Spleen (tissue), 11 donors: Measurements from ENCODE around the gene STARD13. TPM values are rescaled to one million over a fixed set of nuclear protein-coding genes. Genes with fewer than 3 reads are reported as not detected.
A peak's percentile ranks its signal among the peaks of the same experiment; 100 is the strongest.

Experiments
- DNase-seq: peaks from one replicate; pipeline ENCODE4 v3.0.0-alpha.2; 2020
- H3K27ac ChIP-seq, 8 donors: fragments of 200-600 bp; sonication (generic) in 7 of 8; 1 replicate in 4 of 8; 2 replicates in 4 of 8; pipeline versions ENCODE4 v1.5.0 to v1.8.0; 2016 to 2021; ENCODE audit warnings: inconsistent platforms in 4 of 8, mild to moderate bottlenecking in 4 of 8, moderate library complexity in 1 of 8
- H3K27me3 ChIP-seq, 7 donors: fragments of 200-600 bp; sonication (generic) in 6 of 7; replicated peaks in 1 of 7; 1 replicate in 4 of 7; 2 replicates in 3 of 7; pipeline versions ENCODE4 v1.5.0 to v1.8.0; 2016 to 2021; ENCODE audit warnings: inconsistent platforms in 3 of 7, mild to moderate bottlenecking in 1 of 7
- H3K36me3 ChIP-seq, 6 donors: fragments of 200-600 bp; sonication (generic) in 5 of 6; 1 replicate in 4 of 6; 2 replicates in 2 of 6; pipeline versions ENCODE4 v1.5.0 to v1.8.0; 2016 to 2021; ENCODE audit warnings: inconsistent platforms in 2 of 6
- H3K4me1 ChIP-seq, 6 donors: fragments of 200-600 bp; sonication (generic) in 5 of 6; 1 replicate in 3 of 6; 2 replicates in 3 of 6; pipeline versions ENCODE4 v1.5.0 to v1.8.0; 2016 to 2021; ENCODE audit warnings: inconsistent platforms in 3 of 6
- H3K4me3 ChIP-seq, 8 donors: fragments of 200-600 bp; sonication (generic) in 7 of 8; 1 replicate in 4 of 8; 2 replicates in 4 of 8; pipeline versions ENCODE4 v1.5.0 to v1.8.0; 2016 to 2021; ENCODE audit warnings: inconsistent platforms in 4 of 8, mild to moderate bottlenecking in 4 of 8, moderate library complexity in 2 of 8
- H3K9me3 ChIP-seq, 8 donors: fragments of 200-600 bp; sonication (generic) in 7 of 8; 1 replicate in 4 of 8; 2 replicates in 4 of 8; pipeline versions ENCODE4 v1.5.0 to v1.8.0; 2016 to 2021; ENCODE audit warnings: inconsistent platforms in 4 of 8
- CTCF ChIP-seq, 11 experiments: fragments of 200-600 bp in 7 of 11; fragments of 450-650 bp in 4 of 11; sonication (generic) in 4 of 11; IDR thresholded peaks in 8 of 11; conservative IDR thresholded peaks in 3 of 11; 1 replicate in 7 of 11; 2 replicates in 4 of 11; pipeline versions ENCODE4 v1.4.0 to v1.8.0; 2016 to 2021; ENCODE audit warnings: antibody characterized with exemption in 11 of 11, inconsistent platforms in 4 of 11, mild to moderate bottlenecking in 1 of 11
- POLR2A ChIP-seq, 3 donors: fragments of 450-650 bp; IDR thresholded peaks; one replicate each; pipeline ENCODE4 v1.5.1; 2017; ENCODE audit warnings: antibody characterized with exemption in 3 of 3, mild to moderate bottlenecking in 1 of 3
- POLR2AphosphoS5 ChIP-seq, 3 donors: sonication (generic); formaldehyde crosslinking; IDR thresholded peaks; one replicate each; pipeline ENCODE4 v1.5.1; 2017; ENCODE audit warnings: antibody characterized with exemption in 3 of 3
- WGBS, 5 donors: extraction: QIAGEN DNeasy Blood & Tissue Kit in 3 of 5; methylation state at CpG; one replicate each; pipeline versions ENCODE4 v1.1.5 to v1.1.7; 2013 to 2018; 5-methylcytosine and 5-hydroxymethylcytosine counted together
- intact Hi-C: fragments of 100-400 bp; cut with DNase I; formaldehyde crosslinking; loops from one replicate; pipeline ENCODE4 v1.15.0; 2023; ENCODE audit warnings: low total_unique reads
- polyA plus RNA-seq, 3 donors: library from polyadenylated mRNA; stranded (reverse); fragments of 200-250 nt; gene quantifications; one replicate each; pipeline ENCODE4 v1.2.1, GENCODE V29; 2013
- total RNA-seq, 7 donors: library from RNA; depleted of rRNA in 3 of 7; stranded (reverse); fragments of >200 nt in 3 of 7; fragmentation: NEBNext Ultra II Directional in 4 of 7; extraction: Animal tissue kit (Norgen Biotek cat#: 25700) in 4 of 7; gene quantifications; one replicate each; pipeline versions ENCODE4 v1.1.0 to v1.2.1, GENCODE V29; 2016 to 2021
- donor health status: healthy with polysubstance abuse.
- donor health status: DM: no; HTN: no; CAD: no; lungs with moderate emphysema.
- donor health status: DM: no; HTN: no; CAD: no.
- donor health status: Bipolar disorder and iron deficiency.
- donor health status: healthy.
- donor health status: DM: no; HTN: no; CAD: no.
- donor health status: DM: yes; HTN: yes; CAD: no.

The STARD13 gene
- total and polyA plus RNA-seq, 10 donors, result 1.4 to 58.1 (median 26.7) TPM

- Histone ChIP-seq H3K4me3 (no peak overlapping the region), H3K36me3 (no peaks in the 10 kb centered on the region), H3K4me1 (peaks cover 0 to 33% (median 9%) of the 10 kb centered on the region in 6 donors), H3K9me3 (no peaks in the 10 kb centered on the region), H3K27me3 (no peaks in the 10 kb centered on the region), H3K27ac (no peak overlapping the region)
- TF ChIP-seq POLR2A (IDR thresholded peaks at IDR 0.05) (no peak), CTCF (IDR thresholded peaks at IDR 0.05 in 8 of 11, conservative IDR thresholded peaks at IDR 0.05 in 3 of 11) (no peak)
- WGBS, 5 donors, result 82 to 91% (median 85%) methylated on average over 2 of the region's 2 CpGs
- intact Hi-C loops, result no loop called here
- no peak for DNase-seq
Measured at GRCh38 chr13:33184530-33184929, 101.0 kb downstream of the STARD13 start.

GRCh38 chr13:33184112-33184490 is 101.5 kb downstream of the STARD13 start:
- intact Hi-C loops, result no loop called here
- 89 to 100% (median 91%) methylated on average over 2 of the region's 2 CpGs for WGBS, 5 donors
- peaks cover 0 to 31% (median 9%) of the 10 kb centered on the region in 6 donors for H3K4me1 ChIP-seq
- no peaks in the 10 kb centered on the region for H3K27me3 ChIP-seq
- no peak overlapping the region for H3K4me3 ChIP-seq
- no peaks in the 10 kb centered on the region for H3K9me3 ChIP-seq
- H3K27ac ChIP-seq, result no peak overlapping the region
- no peaks in the 10 kb centered on the region for H3K36me3 ChIP-seq
- no peak for DNase-seq
- no peak for TF ChIP-seq POLR2A (IDR thresholded peaks at IDR 0.05)
- no peak for TF ChIP-seq CTCF (IDR thresholded peaks at IDR 0.05 in 8 of 11, conservative IDR thresholded peaks at IDR 0.05 in 3 of 11)
- TF ChIP-seq POLR2AphosphoS5 (IDR thresholded peaks at IDR 0.05), result no peak

GRCh38 chr13:33183431-33184111 is 102.0 kb downstream of the STARD13 start:
- Histone ChIP-seq H3K4me3 (no peak overlapping the region), H3K4me1 (peaks cover 0 to 29% (median 6%) of the 10 kb centered on the region in 6 donors), H3K9me3 (no peaks in the 10 kb centered on the region), H3K27me3 (no peaks in the 10 kb centered on the region), H3K27ac (no peak overlapping the region), H3K36me3 (no peaks in the 10 kb centered on the region)
- WGBS, 5 donors, result 83 to 94% (median 86%) methylated on average over 3 of the region's 3 CpGs
- intact Hi-C loops, result no loop called here
- no peak for DNase-seq
- no peak for TF ChIP-seq POLR2A (IDR thresholded peaks at IDR 0.05)
- TF ChIP-seq POLR2AphosphoS5 (IDR thresholded peaks at IDR 0.05), result no peak
- TF ChIP-seq CTCF (IDR thresholded peaks at IDR 0.05 in 8 of 11, conservative IDR thresholded peaks at IDR 0.05 in 3 of 11), result no peak

- no peak for DNase-seq
- Histone ChIP-seq H3K36me3 (no peaks in the 10 kb centered on the region), H3K27me3 (no peaks in the 10 kb centered on the region), H3K27ac (no peak overlapping the region), H3K9me3 (no peaks in the 10 kb centered on the region), H3K4me1 (peaks cover 0 to 24% (median 6%) of the 10 kb centered on the region in 6 donors), H3K4me3 (no peak overlapping the region)
- WGBS, 5 donors, result 86 to 89% (median 88%) methylated on average over 9 of the region's 9 CpGs
- TF ChIP-seq CTCF (IDR thresholded peaks at IDR 0.05 in 8 of 11, conservative IDR thresholded peaks at IDR 0.05 in 3 of 11), result no peak
- TF ChIP-seq POLR2A (IDR thresholded peaks at IDR 0.05), result no peak
- TF ChIP-seq POLR2AphosphoS5 (IDR thresholded peaks at IDR 0.05), result peak in 1 of 3 donors; percentile 42
- intact Hi-C loops, result no loop called here
Measured at GRCh38 chr13:33182729-33183128, 102.8 kb downstream of the STARD13 start.
